Measurements from ENCODE around the gene CTXND1.

The CTXND1 gene

DNA sequence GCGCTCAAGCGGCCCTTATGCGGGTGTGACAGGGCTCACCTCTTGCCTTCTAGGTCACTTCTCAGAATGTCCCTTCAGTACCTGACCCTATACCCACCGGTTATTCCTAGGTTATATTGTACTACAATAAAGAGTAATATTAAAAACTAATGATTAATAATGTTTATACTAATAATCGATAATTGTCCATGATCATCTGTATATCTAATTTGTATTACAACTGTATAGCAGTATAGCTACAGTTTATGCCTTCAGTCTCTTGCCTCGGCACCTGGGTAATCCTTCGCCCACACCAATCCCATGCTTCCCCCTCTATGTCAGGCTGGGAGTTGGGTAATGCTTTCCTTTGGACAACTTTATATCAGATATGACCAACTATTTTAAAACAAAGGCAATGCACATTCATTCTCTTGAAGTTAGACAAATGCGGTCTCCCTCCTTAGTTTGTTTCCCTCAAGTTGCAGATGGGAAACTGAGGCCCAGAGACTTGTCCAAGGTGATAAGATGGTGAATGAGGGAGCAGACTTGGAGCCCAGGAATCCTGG, 95.8 kb downstream of the CTXND1 start:
- DNase-seq: no peak

DNA sequence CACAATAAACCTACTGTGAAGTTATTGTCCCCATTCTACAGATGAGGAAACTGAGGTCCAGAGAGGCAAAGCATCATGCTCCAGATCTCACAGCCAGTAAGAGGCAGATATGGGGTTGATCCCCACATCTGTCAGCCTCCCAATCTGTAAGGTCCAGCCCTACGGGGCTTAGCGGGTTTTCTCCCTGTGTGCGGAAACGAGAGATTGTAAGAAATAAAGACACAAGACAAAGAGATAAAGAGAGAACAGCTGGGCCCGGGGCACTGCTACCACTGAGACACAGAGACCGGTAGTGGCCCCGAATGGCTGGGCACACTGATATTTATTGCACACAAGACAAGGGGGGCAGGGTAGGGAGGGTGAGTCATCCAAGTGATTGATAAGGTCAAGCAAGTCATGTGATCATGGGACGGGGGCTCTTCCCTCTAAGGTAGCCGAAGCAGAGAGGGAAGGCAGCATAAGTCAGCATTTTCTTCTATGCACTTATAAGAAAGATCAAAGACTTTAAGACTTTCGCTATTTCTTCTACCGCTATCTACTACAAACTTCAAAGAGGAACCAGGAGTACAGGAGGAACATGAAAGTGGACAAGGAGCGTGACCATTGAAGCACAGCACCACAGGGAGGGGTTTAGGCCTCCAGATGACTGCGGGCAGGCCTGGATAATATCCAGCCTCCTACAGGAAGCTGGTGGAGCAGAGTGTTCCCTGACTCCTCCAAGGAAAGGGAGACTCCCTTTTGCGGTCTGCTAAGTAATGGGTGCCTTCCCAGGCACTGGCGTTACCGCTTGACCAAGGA, 96.4 kb downstream of the CTXND1 start:
- DNase-seq: peak; percentile 97

DNA sequence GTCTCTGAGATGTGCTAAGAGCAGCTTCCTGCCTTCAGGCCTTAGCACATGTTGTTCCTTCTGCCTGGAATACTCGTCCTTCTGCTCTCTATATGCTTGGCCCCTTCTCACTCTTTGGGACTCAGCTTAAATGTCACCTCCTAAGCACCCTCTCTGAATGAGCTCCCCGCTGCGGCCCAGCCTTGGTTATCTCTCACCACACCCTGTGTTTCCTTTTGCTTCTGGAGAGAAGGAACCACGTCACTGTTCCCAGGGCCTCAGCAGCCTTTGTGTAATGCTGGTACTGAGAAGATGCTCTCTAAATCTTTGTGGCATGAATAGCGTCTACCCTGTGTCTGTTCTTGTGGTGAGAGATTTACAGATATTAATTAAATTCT, 97.0 kb downstream of the CTXND1 start:
- peak; percentile 87 for DNase-seq

DNA sequence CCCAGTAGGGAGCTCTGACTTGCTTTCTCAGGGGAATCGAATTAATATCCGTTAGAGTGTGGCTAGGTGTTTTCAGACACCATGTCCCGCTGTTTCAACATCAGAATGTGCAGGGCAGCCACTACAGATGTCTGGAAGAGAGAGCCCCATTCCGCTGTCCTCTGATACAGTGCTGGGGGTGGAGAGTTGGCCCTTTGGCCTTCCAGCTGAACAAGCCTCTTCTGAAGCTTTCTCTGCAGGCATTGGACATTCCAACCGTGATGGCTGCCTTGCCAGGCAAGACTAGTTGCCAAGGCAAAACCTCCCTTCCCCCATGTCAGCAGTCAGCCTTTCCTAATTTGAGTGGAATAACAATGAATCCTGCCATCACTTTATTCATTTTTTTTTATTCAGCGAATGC, 97.7 kb downstream of the CTXND1 start:
- no peak for DNase-seq

DNA sequence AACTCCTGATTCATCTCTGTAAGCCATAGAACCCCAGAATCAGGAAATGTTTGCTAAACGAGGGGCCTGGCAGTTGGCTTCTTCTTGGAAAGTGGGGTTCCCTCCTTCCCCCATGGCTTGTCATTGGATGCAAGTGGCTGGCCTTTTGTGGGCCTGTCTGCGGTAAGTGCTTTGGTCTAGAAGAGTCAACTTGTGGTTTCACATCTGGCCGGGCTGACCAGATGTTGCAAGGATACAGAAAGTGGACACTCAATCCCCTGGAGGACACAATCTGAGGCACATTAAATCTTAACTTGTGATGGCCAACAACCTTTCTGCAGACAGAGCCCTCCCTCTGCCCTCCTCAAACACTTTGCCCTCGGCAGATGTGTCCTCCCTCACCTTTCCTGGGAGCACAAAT, 98.1 kb downstream of the CTXND1 start:
- peak; percentile 40 for DNase-seq

DNA sequence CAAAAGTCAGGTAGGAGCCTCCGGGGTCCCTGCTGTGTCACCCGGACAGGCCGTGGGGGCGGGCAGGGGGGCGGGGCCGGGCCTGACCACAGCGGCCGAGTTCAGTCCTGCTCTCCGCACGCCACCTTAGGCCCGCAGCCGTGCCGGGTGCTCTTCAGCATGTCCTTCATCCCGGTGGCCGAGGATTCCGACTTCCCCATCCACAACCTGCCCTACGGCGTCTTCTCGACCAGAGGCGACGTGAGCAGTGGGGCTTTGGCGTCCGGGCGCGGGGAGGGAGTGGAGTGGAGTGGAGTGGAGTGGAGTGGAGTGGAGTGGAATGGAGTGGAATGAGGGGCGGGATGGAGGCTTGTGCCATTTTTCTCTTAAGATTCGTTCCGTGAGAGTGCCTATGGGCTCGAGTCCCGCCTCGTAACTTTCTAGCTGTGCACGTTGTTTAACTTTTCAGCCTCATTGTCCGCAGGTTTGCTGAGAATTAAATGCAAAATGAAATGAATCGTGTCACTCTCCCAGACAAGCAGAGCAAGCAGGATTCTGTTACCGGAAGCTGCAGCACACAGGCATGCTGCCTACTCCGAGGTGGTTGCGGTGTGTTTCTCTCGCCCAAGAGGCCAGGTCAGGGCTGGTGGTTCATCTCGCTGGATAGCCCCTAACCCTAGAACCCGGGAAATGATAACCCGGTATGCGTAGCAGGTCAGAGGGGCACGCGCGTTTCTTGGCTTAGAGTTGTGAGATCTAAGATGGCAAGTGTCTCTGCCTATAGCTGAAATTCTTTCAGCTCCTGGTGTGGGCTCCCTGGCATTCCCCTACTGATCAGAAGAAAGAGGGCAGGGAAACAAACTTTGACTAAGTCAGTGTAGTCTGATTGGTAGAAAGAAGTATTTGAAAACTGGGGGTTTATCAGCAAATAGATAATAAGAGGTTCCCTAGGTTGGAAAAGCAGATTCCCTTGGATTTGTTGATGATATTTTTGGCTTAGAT, 98.8 kb downstream of the CTXND1 start, which contains the start of gene FAH:
Gene FAH, plus strand, starts transcription at position 104 of the 981 bp plus-strand sequence. Its CDS starts 56 bp downstream, at position 160.
- peak; percentile 43 for DNase-seq

DNA sequence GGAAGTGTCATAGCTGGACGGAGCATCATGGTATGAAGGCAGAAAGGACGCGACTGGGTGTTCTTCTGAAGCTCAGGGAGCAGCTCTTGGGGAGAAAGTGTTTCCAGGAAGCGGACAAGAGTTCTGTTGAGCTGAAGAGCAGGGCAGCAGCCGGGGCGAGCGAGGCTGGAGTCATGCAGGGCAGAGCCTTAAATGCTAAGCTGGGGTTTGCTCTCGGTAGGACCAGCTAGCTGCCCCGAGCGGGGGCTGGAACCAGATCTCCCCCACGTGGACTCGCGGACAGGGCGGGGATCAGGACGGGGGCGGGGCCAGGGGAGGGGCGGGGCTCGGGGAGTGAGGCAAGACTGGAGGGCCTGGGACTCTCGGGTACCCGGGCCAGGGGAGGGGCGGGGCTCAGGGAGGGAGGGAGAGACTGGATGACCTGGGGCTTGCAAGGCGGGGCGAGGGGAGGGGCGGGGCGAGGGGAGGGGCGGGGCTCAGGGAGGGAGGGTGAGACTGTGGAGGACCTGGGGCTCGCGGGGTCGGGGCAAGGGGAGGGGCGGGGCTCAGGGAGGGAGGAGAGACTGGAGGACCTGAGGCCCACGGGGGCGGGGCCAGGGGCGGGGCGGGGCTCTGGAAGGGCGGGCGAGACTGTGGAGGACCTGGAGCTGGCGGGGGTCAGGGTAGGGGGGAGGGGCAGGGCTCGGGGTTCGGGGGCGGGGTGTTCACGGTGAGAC, 99.7 kb downstream of the CTXND1 start:
- DNase-seq: peak; percentile 90

DNA sequence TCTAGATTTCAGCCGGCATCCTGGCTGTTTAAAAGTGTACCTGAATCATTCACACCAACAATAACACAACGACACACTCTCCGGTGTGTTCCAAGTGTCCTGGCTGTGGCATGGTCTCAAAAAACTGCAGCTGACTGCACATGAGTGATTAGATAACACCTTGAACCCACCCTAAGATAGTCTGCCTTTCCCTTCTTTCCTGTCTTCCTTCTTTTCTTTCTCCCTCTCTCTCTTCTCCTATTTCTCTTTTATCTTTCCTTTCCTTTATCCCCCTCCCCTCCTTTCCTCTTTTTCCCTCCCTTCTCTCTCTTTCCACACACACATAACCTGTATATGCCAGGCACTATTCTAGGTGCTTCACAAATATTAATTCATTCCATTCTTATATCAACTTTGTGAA, 100.4 kb downstream of the CTXND1 start:
- DNase-seq: peak; percentile 69

DNA sequence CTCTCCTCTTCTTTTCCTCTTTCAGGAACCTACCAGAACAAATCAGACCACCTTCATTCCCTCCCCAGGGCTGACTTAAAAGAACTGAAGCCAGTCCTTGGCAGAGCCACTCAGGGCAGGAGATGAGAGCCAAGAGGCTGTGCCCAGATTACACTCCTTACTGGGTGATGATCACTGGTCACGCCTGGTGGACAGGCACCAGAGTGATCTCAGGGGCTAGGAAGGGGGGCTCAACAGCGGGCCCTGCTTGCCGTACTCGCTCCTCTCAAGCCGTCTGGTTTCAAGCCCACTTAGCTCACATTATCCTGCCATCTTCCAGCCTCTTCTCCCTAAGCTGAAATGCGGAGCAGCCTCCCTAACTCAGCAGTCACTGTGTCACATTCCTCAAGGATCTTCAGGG, 100.9 kb downstream of the CTXND1 start:
- DNase-seq: peak; percentile 24

Data from hematopoietic multipotent progenitor cell treated with erythropoietin and hydrocortisone succinate and interleukin-3 and kit ligand, for 8 days (in vitro differentiated cells).